Measurements from ENCODE around the gene TAAR8. TPM values are rescaled to one million over a fixed set of nuclear protein-coding genes. Genes with fewer than 3 reads are reported as not detected.

TAAR8 gene
- total RNA-seq, 1 donor from 2014 or later, result not detected

DNA sequence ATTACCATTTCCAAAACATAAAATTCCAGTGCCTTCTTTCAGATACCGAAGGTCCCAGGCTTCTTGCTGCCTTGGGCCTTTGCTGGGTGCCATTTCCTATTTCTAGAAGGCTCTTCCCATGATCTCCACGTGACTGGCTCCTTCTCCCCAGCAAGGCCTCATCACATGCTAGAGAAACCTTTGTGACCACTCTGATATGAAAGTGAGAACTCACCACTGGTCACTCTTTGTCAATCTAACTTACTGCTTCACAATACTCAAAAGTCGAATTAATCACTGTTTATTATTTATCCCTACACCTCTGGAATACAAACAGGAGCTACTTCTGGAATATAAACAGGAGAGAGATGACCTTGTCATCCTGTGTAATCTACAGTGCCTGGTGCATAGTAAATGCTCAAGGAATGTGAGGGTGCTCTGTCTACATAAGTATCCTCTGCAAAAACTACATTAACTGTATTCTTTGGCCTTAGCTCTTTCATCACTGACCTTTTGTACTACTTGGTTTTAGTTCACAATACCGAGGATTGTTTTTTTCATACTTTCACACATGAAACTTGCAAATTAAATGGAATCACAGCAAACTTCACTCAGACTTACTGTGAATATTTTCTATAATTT, 41.2 kb upstream of the TAAR8 start:
- Histone ChIP-seq H3K36me3 (no peaks in the 10 kb centered on the region), H3K9me3 (no peaks in the 10 kb centered on the region), H3K4me1 (peaks cover 10 to 35% of the 10 kb centered on the region in 2 donors), H3K27me3 (no peaks in the 10 kb centered on the region), H3K27ac (peak overlapping the region; percentile 3 to 88), H3K4me3 (peak overlapping the region; percentile 69 to 83)
- intact Hi-C loops (cut with DNase I), result loop anchor here (10.0 kb wide), 3 partner anchors 303 to 1663 kb away; partner anchors contain the start of gene RPS12
- DNase-seq (ENCODE audit: low spot score in 2 of 2), result no peak
- TF ChIP-seq, protein P1, sequence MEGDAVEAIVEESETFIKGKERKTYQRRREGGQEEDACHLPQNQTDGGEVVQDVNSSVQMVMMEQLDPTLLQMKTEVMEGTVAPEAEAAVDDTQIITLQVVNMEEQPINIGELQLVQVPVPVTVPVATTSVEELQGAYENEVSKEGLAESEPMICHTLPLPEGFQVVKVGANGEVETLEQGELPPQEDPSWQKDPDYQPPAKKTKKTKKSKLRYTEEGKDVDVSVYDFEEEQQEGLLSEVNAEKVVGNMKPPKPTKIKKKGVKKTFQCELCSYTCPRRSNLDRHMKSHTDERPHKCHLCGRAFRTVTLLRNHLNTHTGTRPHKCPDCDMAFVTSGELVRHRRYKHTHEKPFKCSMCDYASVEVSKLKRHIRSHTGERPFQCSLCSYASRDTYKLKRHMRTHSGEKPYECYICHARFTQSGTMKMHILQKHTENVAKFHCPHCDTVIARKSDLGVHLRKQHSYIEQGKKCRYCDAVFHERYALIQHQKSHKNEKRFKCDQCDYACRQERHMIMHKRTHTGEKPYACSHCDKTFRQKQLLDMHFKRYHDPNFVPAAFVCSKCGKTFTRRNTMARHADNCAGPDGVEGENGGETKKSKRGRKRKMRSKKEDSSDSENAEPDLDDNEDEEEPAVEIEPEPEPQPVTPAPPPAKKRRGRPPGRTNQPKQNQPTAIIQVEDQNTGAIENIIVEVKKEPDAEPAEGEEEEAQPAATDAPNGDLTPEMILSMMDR (IDR thresholded peaks at IDR 0.05), result no peak

DNA sequence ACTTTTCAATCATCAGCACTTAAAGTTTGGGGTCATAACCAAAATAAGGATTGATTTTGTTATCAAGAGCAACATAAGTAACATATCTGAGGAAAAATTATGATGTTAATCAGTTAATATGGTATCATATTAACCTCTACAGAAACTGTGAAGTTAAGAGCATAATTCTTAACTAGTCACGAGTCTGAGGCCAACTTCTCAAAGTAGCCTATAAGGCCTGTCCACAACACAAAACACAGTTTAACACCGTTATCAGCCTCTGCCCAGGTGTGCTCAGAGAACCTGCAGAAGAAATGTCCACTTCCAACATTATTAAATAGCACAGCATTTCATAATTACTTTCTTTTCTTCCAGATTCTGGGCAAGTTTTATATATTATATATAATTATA, 40.6 kb upstream of the TAAR8 start:
- H3K36me3 ChIP-seq, result no peaks in the 10 kb centered on the region
- H3K4me3 ChIP-seq, result peak overlapping the region; percentile 69 to 83
- DNase-seq (ENCODE audit: low spot score in 2 of 2), result no peak
- peak overlapping the region; percentile 3 to 88 for H3K27ac ChIP-seq
- H3K9me3 ChIP-seq, result no peaks in the 10 kb centered on the region
- intact Hi-C loops (cut with DNase I), result loop anchor here (2.0 to 10.0 kb wide), 4 partner anchors 21 to 1663 kb away; partner anchors contain the start of gene RPS12
- H3K4me1 ChIP-seq, result peaks cover 10 to 35% of the 10 kb centered on the region in 2 donors
- TF ChIP-seq, protein P1 (IDR thresholded peaks at IDR 0.05), result no peak
- no peaks in the 10 kb centered on the region for H3K27me3 ChIP-seq

DNA sequence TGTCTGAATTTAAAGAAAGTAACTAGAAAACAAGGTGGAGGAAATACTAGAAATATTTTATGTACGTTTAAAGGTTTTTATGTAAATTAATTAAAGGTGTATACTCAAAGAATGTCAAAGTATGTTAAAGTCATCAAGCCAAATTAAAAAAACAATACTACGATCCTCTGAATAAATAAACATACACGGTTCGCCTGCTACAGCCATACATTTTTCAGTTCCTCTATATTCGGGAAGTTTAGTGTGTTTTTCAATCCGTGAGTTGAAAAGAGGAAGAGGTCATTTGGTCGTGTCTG, 40.2 kb upstream of the TAAR8 start:
- Histone ChIP-seq H3K27me3 (no peaks in the 10 kb centered on the region), H3K27ac (peak overlapping the region; percentile 74 to 88), H3K9me3 (no peaks in the 10 kb centered on the region), H3K4me3 (peak overlapping the region; percentile 69 to 83), H3K4me1 (peaks cover 10 to 35% of the 10 kb centered on the region in 2 donors), H3K36me3 (no peaks in the 10 kb centered on the region)
- DNase-seq (ENCODE audit: low spot score in 2 of 2), result no peak
- intact Hi-C loops (cut with DNase I), result loop anchor here (2.0 to 10.0 kb wide), 4 partner anchors 21 to 1663 kb away; partner anchors contain the start of gene RPS12
- TF ChIP-seq, protein P1 (IDR thresholded peaks at IDR 0.05), result no peak

DNA sequence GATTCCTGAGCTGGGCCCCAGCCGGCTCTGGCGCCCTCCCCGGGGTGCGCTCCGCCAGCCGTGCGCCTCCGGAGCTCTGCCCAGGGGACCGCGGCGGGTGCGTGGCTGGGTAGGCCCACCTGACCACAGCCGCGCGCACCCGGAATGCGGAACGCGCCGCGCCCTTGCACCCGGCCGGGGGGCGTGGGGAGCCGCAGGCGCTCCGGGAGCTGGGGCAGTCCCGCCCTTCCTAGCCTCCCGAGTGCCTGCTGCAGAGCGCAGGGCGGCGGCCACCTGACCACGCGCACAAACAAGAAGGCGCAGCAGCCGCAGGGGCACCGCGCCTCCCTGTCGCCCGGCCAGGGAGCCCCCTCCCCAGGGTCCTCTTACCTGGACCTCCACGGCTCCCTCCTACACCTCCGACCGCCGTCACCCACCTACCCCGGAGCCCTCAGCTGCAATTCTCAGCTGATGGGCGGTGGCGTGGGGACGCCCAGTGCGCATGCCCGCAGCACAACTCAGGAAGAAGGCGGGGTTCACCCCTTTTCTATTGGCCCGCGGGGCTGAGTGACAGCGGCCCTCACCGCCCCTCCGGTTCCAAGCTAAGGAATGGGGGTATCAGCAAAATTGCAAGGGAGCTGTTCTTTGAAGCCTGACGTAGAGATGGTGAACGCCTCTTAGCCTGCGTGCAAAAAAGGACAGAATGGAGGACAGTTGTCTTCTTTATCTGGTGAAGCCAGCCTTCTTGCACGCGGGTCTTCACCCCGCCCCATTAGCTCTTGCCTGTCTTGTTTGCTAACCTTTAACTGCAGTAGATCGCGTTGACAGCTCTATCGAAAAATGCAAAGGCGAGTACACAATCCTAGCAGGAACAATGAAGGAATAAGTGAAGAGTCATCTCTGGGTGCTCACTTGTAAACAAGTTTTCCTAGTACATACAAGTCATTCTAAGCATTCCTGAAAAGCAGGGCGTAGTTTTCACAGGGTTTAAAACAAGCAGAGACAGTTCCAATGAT, 39.5 kb upstream of the TAAR8 start, which contains the start of gene STX7:
Gene STX7, minus strand, starts transcription at position 479 of the 995 bp plus-strand sequence. CDS start 9,586 bp downstream, outside the sequence.
- intact Hi-C loops (cut with DNase I), result loop anchor here (2.0 to 10.0 kb wide), 4 partner anchors 22 to 1662 kb away; partner anchors contain the start of gene RPS12
- Histone ChIP-seq H3K9me3 (no peaks in the 10 kb centered on the region), H3K4me3 (peak within 1 kb of the TSS; percentile 69 to 83), H3K27me3 (no peaks in the 10 kb centered on the region), H3K36me3 (no peaks in the 10 kb centered on the region), H3K4me1 (peaks cover 10 to 31% of the 10 kb centered on the region in 2 donors), H3K27ac (peak within 1 kb of the TSS; percentile 74 to 88)
- DNase-seq (ENCODE audit: low spot score in 2 of 2), result peak; percentile 74 to 93
- TF ChIP-seq, protein P1 (IDR thresholded peaks at IDR 0.05), result no peak

DNA sequence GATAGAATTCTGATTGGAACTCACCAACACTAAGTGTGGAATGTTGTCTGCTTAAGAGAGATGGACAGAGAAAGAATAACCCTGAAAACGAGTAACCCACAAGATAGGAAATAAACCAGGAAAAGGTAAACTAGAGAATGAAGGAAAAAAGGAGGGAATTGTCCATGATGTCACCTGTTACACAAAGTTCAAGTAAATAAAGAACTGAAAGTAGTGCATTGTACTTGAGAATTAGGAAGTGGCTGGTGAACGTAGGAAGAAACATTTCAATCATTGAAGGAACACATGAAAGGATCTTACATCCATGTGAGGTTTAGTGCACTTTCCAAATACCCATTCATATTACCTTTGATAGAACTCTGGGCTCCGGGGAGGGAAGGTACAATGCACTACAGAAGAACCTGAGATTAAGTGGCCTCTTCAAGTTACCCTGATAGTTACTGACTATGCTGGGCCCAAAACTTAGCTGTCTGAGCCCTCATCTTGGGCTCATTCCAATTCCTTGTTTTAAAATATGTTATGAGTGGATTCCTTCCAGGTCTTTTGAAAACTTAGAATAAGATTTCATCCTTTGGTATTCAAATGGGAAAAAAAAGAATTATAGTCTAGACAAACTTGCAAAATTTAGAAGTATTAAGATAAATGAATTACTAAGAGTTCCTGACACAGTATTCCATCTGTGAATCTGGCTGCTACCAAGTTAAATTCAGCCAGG, 38.5 kb upstream of the TAAR8 start:
- Histone ChIP-seq H3K4me3 (peak overlapping the region; percentile 69 to 83), H3K27ac (peak overlapping the region; percentile 74 to 88), H3K27me3 (no peaks in the 10 kb centered on the region), H3K9me3 (no peaks in the 10 kb centered on the region), H3K4me1 (peaks cover 10 to 31% of the 10 kb centered on the region in 2 donors), H3K36me3 (no peaks in the 10 kb centered on the region)
- intact Hi-C loops (cut with DNase I), result loop anchor here (2.0 to 10.0 kb wide), 4 partner anchors 23 to 1661 kb away; partner anchors contain the start of gene RPS12
- TF ChIP-seq, protein P1 (IDR thresholded peaks at IDR 0.05), result no peak
- no peak for DNase-seq (ENCODE audit: low spot score in 2 of 2)
